HG03064 (cell line): ENCODE data around the gene TCEAL8.

Experiments
- ATAC-seq: cut with Tn5 transposase; IDR thresholded peaks from one replicate; pipeline ENCODE4 v1.9.1; 2021; ENCODE audit warnings: low read depth; ENCODE audit not compliant: unreplicated experiment

TCEAL8 gene

GRCh38 chrX:103215425-103215991 lies 39.4 kb downstream of the TCEAL8 start:
- peak; percentile 4 for ATAC-seq

- ATAC-seq = peak; percentile 85
Measured at GRCh38 chrX:103214870-103215424, 40.0 kb downstream of the TCEAL8 start, which contains the start of gene BEX4. Gene BEX4 (plus strand): TSS chrX:103215108. CDS start chrX:103216154, 1,046 bp downstream.

- no peak for ATAC-seq
Measured at GRCh38 chrX:103212749-103213457, 42.1 kb downstream of the TCEAL8 start.

- no peak for ATAC-seq
Measured at GRCh38 chrX:103211012-103211715, 43.8 kb downstream of the TCEAL8 start.

GRCh38 chrX:103210056-103210455 lies 44.9 kb downstream of the TCEAL8 start:
- no peak for ATAC-seq
